ENCODE measurements around the gene EEF1AKMT2. TPM values are rescaled to one million over a fixed set of nuclear protein-coding genes. Genes with fewer than 3 reads are reported as not detected.
"Not testable (repeated sequence)": the region's sequence is repeated elsewhere in the genome, so short reads cannot be mapped to it uniquely, and the experiment has no call there.

Gene EEF1AKMT2
- total RNA-seq, 1 donor from 2014 or later: 29.2 TPM

DNA sequence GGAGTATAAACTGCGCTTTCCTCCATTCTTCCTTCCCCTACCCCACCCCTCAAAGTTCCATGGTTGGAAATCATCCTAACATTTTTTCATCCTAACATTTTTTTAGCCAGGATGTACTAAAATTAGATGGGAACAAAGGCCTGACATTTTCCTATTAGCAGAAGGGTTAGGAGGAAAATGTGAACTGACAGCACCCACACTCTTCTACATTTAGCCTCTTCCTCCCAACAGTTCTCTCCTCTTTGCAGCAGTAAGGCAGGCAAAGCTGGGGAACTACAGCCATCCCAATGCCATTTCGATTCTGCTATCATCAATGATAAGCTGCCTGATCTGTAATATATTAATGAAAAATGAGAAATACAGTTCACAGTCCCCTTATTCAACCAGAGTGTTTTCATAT is 36.1 kb downstream of the EEF1AKMT2 start:
- no peak for DNase-seq

DNA sequence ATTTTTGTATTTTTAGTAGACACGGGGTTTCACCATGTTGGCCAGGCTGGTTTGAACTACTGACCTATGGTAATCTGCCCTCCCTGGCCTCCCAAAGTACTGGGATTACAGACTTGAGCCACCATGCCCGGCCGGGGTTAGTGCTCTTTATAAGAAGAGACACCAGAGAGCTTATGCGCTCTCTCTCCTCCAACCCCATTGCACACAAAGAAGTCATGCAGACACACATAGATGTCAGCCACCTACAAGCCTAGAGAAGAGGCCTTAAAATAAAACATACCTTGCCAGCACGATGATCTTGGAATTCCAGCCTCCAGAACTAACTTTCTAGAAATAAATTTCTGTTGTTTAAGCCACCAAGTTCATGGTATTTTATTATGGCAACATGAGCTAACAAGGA is 37.5 kb downstream of the EEF1AKMT2 start:
- no peak for DNase-seq

GRCh38 chr10:124748953-124749645 is 42.6 kb downstream of the EEF1AKMT2 start:
- DNase-seq: no peak

- no peak for DNase-seq
Measured at GRCh38 chr10:124748166-124748565, 43.5 kb downstream of the EEF1AKMT2 start.

DNA sequence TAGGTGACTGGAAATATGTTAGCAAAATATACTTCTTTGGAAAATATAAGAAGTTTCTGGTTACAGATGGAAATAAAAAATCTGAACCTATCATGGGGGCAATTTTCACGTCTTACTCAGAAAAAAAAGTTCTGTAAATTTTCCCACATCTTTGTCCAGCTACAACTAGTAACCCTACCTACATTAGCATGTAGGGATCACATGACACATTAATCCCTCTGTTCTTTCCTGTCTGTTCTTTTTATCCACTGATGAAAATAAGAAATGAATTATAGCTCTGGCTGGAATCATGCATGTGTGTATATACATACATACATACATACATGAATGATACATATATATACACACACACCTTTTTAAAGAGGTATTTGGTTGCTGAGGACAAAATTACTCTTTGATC is 43.9 kb downstream of the EEF1AKMT2 start:
- no peak for DNase-seq

DNA sequence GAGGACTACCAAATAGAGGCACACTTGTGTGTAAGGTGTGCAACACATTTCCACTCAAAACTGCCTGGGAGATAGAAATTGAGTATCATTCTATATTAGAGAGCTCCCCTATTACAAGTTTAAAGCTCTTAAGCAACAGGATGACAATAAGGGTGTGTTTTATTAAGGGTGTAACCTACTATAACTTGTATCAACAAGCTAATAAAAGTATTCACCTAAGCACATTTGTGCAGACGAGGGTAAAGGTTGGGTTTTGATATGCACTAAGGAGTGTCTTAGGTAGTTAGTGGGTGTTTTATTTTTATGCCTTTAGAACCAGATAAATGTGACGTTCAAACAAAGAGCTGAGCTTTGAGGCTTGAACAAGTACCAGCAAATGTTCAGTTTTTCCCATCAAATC is 44.7 kb downstream of the EEF1AKMT2 start:
- no peak for DNase-seq

DNA sequence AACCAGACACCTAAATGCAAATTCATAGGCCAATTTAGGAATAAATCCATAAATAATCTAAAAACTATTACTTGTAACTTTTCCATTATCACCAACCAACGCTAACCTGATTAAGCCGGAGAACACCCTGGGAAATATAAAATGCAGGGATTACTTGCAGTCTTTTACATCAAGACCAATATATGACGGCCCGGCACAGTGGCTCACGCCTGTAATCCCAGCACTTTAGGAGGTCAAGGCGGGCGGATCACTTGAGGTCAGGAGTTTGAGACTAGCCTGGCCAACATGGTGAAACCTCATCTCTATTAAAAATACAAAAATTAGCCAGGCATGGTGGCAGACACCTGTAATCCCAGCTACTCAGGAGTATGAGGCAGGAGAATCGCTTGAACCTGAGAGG is 45.2 kb downstream of the EEF1AKMT2 start:
- not testable (repeated sequence) for DNase-seq

GRCh38 chr10:124745673-124746072 is 46.0 kb downstream of the EEF1AKMT2 start:
- DNase-seq: peak; percentile 53

DNA sequence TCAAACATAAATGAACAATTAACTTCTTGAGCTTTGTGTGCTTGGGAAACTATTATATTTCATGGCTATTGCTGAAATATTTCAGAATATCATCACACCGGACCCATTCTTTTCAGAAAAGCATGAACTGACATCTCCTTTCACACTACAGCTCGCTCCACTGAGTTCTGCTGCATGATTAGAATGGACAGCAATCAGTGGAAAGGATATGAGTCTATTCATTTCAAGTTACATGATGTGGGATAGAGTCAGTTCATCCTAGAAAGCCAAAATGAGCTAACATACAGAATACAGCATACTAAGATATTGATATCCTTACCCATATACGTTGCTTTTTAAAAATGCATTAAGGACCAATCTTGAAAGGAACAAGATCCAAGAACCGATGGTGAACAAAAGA is 46.4 kb downstream of the EEF1AKMT2 start:
- DNase-seq: no peak

- peak; percentile 75 for DNase-seq
Measured at GRCh38 chr10:124744102-124745050, 47.3 kb downstream of the EEF1AKMT2 start, which contains the start of gene FAM53B. Gene FAM53B (minus strand): TSS chr10:124744378. CDS start chr10:124706713, 37,665 bp downstream.

DNA sequence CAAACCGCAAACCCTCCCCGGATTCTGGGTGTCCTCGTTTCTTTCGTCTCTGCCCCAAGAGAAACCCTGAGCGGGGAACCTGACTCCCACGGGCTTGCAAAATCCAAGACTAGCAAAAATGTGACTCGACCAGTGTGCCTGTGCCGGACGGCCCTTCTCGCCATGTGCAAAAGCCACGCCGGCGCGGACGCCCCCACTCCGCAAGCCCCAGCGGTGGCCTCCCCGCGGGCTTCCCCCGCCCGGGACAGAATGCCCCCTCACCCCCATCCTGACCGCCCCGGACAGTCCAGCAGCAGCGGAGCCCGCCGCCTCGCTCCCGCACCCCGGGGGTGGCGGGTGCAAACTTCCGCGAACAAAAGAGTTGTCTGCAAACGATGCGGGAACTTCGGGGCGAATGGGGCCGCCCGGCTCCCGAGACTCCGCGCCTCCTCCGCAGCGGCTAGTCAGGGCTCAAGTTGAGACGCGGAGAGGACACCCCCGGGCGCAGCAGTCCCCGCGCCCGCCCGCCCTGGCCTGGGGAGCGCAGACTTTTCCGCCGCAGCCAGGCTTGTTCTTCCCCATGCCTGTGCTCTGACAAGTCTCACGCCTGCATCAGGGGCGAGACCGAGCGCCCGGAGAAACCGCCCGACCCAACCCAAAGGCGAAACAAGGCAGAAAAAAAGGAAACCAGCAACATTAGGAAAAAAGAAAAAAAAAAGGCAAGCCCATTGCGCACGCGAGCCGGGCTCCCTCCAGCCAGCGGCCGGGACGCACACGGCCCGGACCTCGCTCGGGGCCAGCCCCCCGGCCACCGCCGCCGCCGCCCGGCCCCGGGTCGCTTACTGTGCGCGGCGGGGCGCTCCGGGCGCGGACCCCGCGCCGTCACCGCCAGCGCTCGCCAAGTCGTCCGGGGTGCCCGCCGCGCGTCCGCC is 48.2 kb downstream of the EEF1AKMT2 start:
- DNase-seq: no peak

GRCh38 chr10:124742413-124743190 is 49.1 kb downstream of the EEF1AKMT2 start:
- peak; percentile 62 for DNase-seq

- DNase-seq: no peak
Measured at GRCh38 chr10:124741922-124742412, 49.7 kb downstream of the EEF1AKMT2 start.

DNA sequence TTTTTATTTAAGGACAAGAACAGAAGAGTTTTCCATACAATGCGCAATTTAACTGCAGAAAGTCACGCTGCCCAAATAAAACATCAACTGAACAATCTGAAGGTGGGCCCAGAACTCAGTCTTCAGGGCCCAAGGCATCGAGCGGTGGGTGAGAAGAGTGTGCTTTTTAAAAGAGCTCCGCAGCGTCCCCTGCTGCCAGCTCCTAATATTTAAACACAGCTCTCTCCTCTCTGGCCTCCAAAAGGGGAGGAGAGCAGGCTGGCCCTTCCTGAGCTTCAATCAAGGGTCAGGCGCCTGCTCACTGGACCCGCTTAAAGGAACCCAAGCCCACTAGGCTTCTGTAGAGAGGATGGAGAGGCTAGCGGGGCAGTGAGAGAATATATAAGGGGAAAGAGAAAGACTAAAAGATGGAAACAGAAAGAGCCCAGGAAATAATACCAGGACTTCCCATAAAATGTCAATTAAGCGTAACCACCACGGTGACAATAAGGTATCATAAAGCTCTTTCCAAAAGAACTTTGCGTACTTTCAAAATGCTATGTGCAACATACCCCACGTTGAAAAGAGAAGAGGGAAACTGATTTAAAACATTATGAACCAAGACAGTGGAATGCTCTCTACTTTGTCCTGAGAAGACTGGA is 50.3 kb downstream of the EEF1AKMT2 start:
- peak; percentile 58 for DNase-seq

GRCh38 chr10:124740369-124741280 is 51.1 kb downstream of the EEF1AKMT2 start:
- peak; percentile 55 for DNase-seq

DNA sequence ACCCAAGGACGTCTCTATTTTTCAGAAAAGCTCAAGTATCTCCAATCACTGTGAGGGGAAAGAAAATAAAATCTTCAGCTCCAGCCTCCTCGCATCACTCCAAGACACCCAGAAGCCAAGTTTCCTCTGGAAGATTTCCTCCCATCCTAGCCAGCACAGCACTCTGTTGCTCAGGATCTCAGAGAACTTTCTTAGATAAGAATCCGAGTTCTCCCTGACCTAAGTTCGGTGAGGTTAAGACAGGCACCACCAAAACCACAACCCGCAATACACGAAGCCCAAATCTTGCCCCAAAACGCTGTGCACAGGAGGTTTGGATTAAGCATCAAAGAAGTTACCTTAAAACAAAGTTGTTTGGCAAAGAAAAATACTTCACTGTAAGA is 51.7 kb downstream of the EEF1AKMT2 start:
- DNase-seq: peak; percentile 59

- no peak for DNase-seq
Measured at GRCh38 chr10:124739119-124739921, 52.4 kb downstream of the EEF1AKMT2 start.

DNA sequence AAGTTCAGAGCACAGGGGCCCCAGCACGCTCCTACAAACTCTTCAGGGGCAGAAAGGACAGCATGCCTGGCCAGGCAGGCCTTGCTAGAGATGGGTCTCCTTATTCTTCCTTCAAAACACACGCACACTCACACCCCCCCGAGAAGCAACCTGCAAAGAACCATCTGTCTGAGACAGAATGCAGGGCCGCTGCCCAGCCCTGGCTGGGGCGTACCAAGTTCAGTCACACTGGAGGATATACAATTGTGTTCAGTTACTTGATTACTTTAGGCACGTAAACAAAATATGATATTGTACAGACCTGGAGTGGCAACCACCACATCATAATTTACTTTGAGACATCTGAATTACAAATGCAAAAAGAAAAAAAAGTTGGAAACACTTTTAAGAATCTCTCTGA is 53.2 kb downstream of the EEF1AKMT2 start:
- DNase-seq: no peak

DNA sequence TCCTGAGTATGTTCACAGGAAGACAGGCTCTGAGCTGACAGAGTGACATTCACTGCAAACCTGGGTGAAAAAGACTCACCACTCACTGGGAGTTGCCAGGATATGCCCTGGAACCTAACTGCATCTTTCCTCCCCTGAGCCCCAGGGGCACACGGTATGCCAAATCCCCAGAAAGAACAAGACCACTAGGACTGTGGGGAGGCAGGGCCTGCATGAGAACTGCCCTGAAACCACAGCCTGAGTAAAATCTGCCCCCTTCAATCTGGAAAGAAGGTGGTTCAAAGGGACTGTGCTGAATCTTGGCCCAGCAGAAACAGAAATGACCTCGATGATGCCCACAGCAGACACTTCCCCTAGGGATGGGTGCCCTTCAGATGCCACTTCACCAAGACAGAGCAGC is 54.0 kb downstream of the EEF1AKMT2 start:
- DNase-seq: no peak

Data from skin of body (tissue), 2 donors.